Astrocyte (in vitro differentiated cells and primary cell): ENCODE data around the gene SLC9A9. TPM values are rescaled to one million over a fixed set of nuclear protein-coding genes. Genes with fewer than 3 reads are reported as not detected.
A peak's percentile ranks its signal among the peaks of the same experiment; 100 is the strongest.

Source experiments
- DNase-seq: peaks from one replicate; pipeline ENCODE4 v3.0.0-alpha.2; 2010; ENCODE audit warnings: low read depth
- FAIRE-seq: peaks from 2 replicates; lab custom pipeline; 2011; peaks lifted over from hg19 to GRCh38; lab: Jason Lieb, UNC
- H2AFZ ChIP-seq: 2 replicates; pipeline ENCODE4 v1.6.0; 2012; ENCODE audit warnings: low read depth, low read length, inconsistent platforms
- H3K27ac ChIP-seq: 2 replicates; pipeline ENCODE4 v1.5.1; 2011; ENCODE audit warnings: low read depth, low read length, inconsistent platforms
- H3K27me3 ChIP-seq: 2 replicates; pipeline ENCODE4 v1.6.0; 2011; ENCODE audit warnings: low read length, inconsistent platforms; ENCODE audit not compliant: insufficient read depth
- H3K36me3 ChIP-seq: 2 replicates; pipeline ENCODE4 v1.5.1; 2011; ENCODE audit warnings: low read length, inconsistent platforms; ENCODE audit not compliant: insufficient read depth
- H3K4me1 ChIP-seq: 2 replicates; pipeline ENCODE4 v1.5.1; 2011; ENCODE audit warnings: low read length, inconsistent platforms; ENCODE audit not compliant: insufficient read depth
- H3K4me2 ChIP-seq: 2 replicates; pipeline ENCODE4 v1.6.0; 2012; ENCODE audit warnings: low read length, inconsistent platforms
- H3K4me3 ChIP-seq: 2 replicates; pipeline ENCODE4 v1.5.1; 2011; ENCODE audit warnings: low read depth, mild to moderate bottlenecking, low read length, inconsistent platforms; ENCODE audit not compliant: insufficient read depth
- H3K79me2 ChIP-seq: 2 replicates; pipeline ENCODE4 v1.6.0; 2012; ENCODE audit warnings: mild to moderate bottlenecking, low read length, inconsistent platforms; ENCODE audit not compliant: insufficient read depth
- H3K9ac ChIP-seq: 2 replicates; pipeline ENCODE4 v1.6.0; 2012; ENCODE audit warnings: mild to moderate bottlenecking, low read length, inconsistent platforms
- H3K9me3 ChIP-seq: 2 replicates; pipeline ENCODE4 v1.5.1; 2012; ENCODE audit warnings: low read depth, mild to moderate bottlenecking, low read length, inconsistent platforms; ENCODE audit not compliant: insufficient read depth
- H4K20me1 ChIP-seq: 2 replicates; pipeline ENCODE4 v1.6.0; 2012; ENCODE audit warnings: low read length, inconsistent platforms; ENCODE audit not compliant: insufficient read depth
- H3K27ac Mint-ChIP-seq: one replicate; pipeline ENCODE4 v1.8.0; 2021; ENCODE audit warnings: mild to moderate bottlenecking, mixed read lengths; ENCODE audit not compliant: unreplicated experiment
- H3K27me3 Mint-ChIP-seq: one replicate; pipeline ENCODE4 v1.8.0; 2021; ENCODE audit warnings: low read depth, mixed read lengths; ENCODE audit not compliant: unreplicated experiment
- H3K36me3 Mint-ChIP-seq: one replicate; pipeline ENCODE4 v1.8.0; 2021; ENCODE audit warnings: low read depth, mixed read lengths; ENCODE audit not compliant: unreplicated experiment
- H3K4me1 Mint-ChIP-seq: one replicate; pipeline ENCODE4 v1.8.0; 2021; ENCODE audit warnings: low read depth, mixed read lengths; ENCODE audit not compliant: unreplicated experiment
- H3K4me3 Mint-ChIP-seq: one replicate; pipeline ENCODE4 v1.8.0; 2021; ENCODE audit warnings: mild to moderate bottlenecking, moderate library complexity, mixed read lengths; ENCODE audit not compliant: unreplicated experiment
- H3K9me3 Mint-ChIP-seq: one replicate; pipeline ENCODE4 v1.8.0; 2021; ENCODE audit warnings: mild to moderate bottlenecking, mixed read lengths; ENCODE audit not compliant: unreplicated experiment
- EZH2 ChIP-seq: IDR thresholded peaks from 2 replicates; pipeline ENCODE4 v1.6.1; 2012; ENCODE audit warnings: mild to moderate bottlenecking, low read length, inconsistent platforms; ENCODE audit not compliant: insufficient read depth
- total RNA-seq: library from RNA; stranded (reverse); gene quantifications from 2 replicates; pipeline ENCODE4 v1.2.1, GENCODE V29; 2021
- TF ChIP-seq, protein P1 (sequence below): IDR thresholded peaks from 2 replicates; pipeline ENCODE4 v1.5.1; 2011; ENCODE audit warnings: low read depth, mild to moderate bottlenecking, inconsistent platforms, low read length, moderate library complexity; ENCODE audit not compliant: insufficient read depth

The SLC9A9 gene
- total RNA-seq, 1 donor from 2014 or later = 1.5 TPM

DNA sequence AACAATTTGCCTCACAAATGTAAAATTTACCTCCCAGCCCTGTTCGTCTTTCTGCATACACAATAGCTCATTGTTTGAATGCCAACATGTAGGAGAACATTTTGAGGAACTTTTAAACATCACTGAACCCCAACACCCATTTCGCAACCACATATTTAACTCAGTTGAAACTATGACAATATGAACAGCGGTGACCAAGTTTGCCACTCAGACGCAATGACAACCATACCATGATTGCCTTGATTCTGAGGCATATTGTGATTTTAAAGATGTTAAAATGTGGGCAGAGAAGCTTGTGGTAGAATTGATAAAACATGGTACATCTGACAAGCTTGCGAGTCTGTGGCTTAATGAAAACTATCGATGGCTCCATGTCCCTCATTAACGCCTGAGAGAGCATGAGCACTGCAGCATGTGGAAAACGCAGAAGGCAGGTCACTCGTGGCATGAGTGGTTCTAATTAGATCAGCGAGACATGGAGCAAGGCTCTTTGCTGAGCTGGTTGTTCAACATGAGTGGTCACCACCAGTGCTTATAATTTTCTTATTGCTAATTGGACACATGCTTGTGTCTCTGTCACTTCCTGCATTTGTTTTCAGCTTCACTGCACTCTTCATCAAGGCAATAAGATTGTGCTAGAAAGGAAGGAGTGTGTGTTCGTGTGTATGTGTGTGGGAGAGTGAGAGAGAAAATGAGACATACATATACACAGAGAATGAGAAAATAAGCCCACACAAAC, 611.9 kb downstream of the SLC9A9 start:
- FAIRE-seq (no peak), DNase-seq (no peak)
- no peak for TF ChIP-seq EZH2
- TF ChIP-seq, protein P1, sequence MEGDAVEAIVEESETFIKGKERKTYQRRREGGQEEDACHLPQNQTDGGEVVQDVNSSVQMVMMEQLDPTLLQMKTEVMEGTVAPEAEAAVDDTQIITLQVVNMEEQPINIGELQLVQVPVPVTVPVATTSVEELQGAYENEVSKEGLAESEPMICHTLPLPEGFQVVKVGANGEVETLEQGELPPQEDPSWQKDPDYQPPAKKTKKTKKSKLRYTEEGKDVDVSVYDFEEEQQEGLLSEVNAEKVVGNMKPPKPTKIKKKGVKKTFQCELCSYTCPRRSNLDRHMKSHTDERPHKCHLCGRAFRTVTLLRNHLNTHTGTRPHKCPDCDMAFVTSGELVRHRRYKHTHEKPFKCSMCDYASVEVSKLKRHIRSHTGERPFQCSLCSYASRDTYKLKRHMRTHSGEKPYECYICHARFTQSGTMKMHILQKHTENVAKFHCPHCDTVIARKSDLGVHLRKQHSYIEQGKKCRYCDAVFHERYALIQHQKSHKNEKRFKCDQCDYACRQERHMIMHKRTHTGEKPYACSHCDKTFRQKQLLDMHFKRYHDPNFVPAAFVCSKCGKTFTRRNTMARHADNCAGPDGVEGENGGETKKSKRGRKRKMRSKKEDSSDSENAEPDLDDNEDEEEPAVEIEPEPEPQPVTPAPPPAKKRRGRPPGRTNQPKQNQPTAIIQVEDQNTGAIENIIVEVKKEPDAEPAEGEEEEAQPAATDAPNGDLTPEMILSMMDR = no peak
- H4K20me1 ChIP-seq = no peaks in the 10 kb centered on the region
- Mint-ChIP-seq H3K27me3 (peaks cover 2% of the 10 kb centered on the region), H3K9me3 (peaks cover 1% of the 10 kb centered on the region), H3K4me3 (no peak overlapping the region), H3K36me3 (no peaks in the 10 kb centered on the region), H3K4me1 (peaks cover 37% of the 10 kb centered on the region), H3K27ac (peak overlapping the region; percentile 2)
- H3K27ac ChIP-seq = no peak overlapping the region
- H2AFZ ChIP-seq = peak overlapping the region; percentile 39
- H3K4me1 ChIP-seq = peaks cover 13% of the 10 kb centered on the region
- no peaks in the 10 kb centered on the region for H3K9me3 ChIP-seq
- no peak overlapping the region for H3K9ac ChIP-seq
- H3K4me3 ChIP-seq = no peak overlapping the region
- peak overlapping the region; percentile 28 for H3K4me2 ChIP-seq
- H3K27me3 ChIP-seq = no peaks in the 10 kb centered on the region
- H3K79me2 ChIP-seq = no peaks in the 10 kb centered on the region
- H3K36me3 ChIP-seq = no peaks in the 10 kb centered on the region

DNA sequence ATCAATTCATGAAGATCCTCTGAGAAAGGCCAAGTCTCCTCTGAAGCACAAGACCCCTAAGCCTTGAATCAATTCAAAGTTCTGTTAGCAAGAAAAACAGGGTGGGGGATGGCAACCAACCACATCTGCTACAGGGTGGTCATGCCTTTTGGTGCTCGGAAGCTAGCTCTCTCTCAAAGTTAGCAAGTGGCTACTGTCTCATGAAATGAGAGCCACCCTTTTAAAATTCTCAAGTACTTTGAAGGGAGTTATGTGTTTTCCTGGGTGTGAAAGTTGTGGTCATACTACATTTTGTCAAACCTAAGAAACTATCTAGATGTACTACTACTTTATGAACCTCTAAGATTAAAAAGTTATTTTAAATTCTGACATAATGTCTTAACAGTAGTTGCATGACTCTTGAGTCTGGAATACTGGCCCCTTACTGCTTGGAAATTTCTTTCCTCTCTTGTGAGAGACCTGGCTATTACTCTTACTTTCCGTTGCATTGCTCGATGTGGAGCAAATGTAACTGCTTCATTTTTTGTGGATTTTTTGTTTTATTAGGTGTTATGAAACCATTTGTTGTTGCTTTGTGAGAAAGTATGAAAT, 612.6 kb downstream of the SLC9A9 start:
- Histone ChIP-seq H4K20me1 (no peaks in the 10 kb centered on the region), H3K4me1 (peaks cover 13% of the 10 kb centered on the region), H3K27me3 (no peaks in the 10 kb centered on the region), H3K36me3 (no peaks in the 10 kb centered on the region), H3K27ac (no peak overlapping the region), H3K79me2 (no peaks in the 10 kb centered on the region), H3K9me3 (no peaks in the 10 kb centered on the region), H3K4me3 (no peak overlapping the region), H3K9ac (no peak overlapping the region), H2AFZ (no peak overlapping the region), H3K4me2 (no peak overlapping the region)
- TF ChIP-seq EZH2 = no peak
- Mint-ChIP-seq H3K27me3 (peaks cover 2% of the 10 kb centered on the region), H3K4me3 (no peak overlapping the region), H3K9me3 (peaks cover 1% of the 10 kb centered on the region), H3K27ac (no peak overlapping the region), H3K4me1 (peaks cover 30% of the 10 kb centered on the region), H3K36me3 (no peaks in the 10 kb centered on the region)
- FAIRE-seq (no peak), DNase-seq (no peak)

DNA sequence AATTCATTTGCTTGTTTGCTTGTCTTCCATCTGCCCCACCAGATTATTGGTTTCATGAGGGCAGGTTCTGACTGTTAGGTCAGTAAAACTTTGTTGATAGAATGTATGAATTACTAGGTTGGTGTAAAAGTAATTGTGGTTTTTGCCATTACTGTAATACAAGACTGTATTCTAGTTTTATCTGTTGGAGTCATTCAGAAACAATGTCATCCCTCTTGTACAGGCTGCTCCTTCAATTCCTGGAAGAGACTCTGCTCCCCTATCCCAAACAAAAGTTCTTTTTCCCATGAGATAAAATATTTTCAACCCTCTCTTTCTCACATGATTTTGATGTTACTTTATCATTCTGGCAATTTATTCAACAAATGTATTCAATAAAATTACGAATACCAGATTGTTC, 613.7 kb downstream of the SLC9A9 start:
- Mint-ChIP-seq H3K4me3 (no peak overlapping the region), H3K36me3 (no peaks in the 10 kb centered on the region), H3K27me3 (peaks cover 5% of the 10 kb centered on the region), H3K27ac (peak overlapping the region; percentile 4), H3K4me1 (peaks cover 25% of the 10 kb centered on the region), H3K9me3 (peaks cover 1% of the 10 kb centered on the region)
- no peak for TF ChIP-seq EZH2
- TF ChIP-seq, protein P1 = no peak
- Histone ChIP-seq H4K20me1 (no peaks in the 10 kb centered on the region), H3K4me2 (no peak overlapping the region), H3K4me3 (no peak overlapping the region), H3K9me3 (no peaks in the 10 kb centered on the region), H3K79me2 (no peaks in the 10 kb centered on the region), H3K27ac (no peak overlapping the region), H3K27me3 (no peaks in the 10 kb centered on the region), H3K36me3 (no peaks in the 10 kb centered on the region), H3K9ac (no peak overlapping the region), H3K4me1 (peaks cover 13% of the 10 kb centered on the region), H2AFZ (no peak overlapping the region)
- FAIRE-seq = no peak
- peak; percentile 75 for DNase-seq
